Trophoblast cell (in vitro differentiated cells and primary cell): ENCODE data around the gene SMYD3.

Source experiments
- DNase-seq, 2 donors: peaks; one replicate each; pipeline ENCODE4 v3.0.0-alpha.2; 2016
- H2AFZ ChIP-seq: 2 replicates; pipeline ENCODE4 v1.6.1; 2013; ENCODE audit warnings: low read length, moderate library complexity, mild to moderate bottlenecking; ENCODE audit not compliant: insufficient read depth, poor library complexity
- H2AK5ac ChIP-seq: 2 replicates; pipeline ENCODE4 v1.6.1; 2013; ENCODE audit warnings: mild to moderate bottlenecking, low read length
- H2BK120ac ChIP-seq: 2 replicates; pipeline ENCODE4 v1.6.1; 2013; ENCODE audit warnings: low read length, mild to moderate bottlenecking, moderate library complexity; ENCODE audit not compliant: insufficient read depth, poor library complexity
- H2BK12ac ChIP-seq: 2 replicates; pipeline ENCODE4 v1.6.1; 2013; ENCODE audit warnings: mild to moderate bottlenecking, low read length, moderate library complexity
- H2BK5ac ChIP-seq: 2 replicates; pipeline ENCODE4 v1.6.1; 2013; ENCODE audit warnings: low read length, low read depth, moderate library complexity, mild to moderate bottlenecking; ENCODE audit not compliant: poor library complexity
- H3K14ac ChIP-seq: 2 replicates; pipeline ENCODE4 v1.6.1; 2013; ENCODE audit warnings: mild to moderate bottlenecking, low read length
- H3K18ac ChIP-seq: 2 replicates; pipeline ENCODE4 v1.6.1; 2013; ENCODE audit warnings: mild to moderate bottlenecking, low read length
- H3K23ac ChIP-seq: 2 replicates; pipeline ENCODE4 v1.6.1; 2013; ENCODE audit warnings: low read length
- H3K27ac ChIP-seq: 2 replicates; pipeline ENCODE4 v1.5.1; 2013; ENCODE audit warnings: low read depth, mild to moderate bottlenecking, inconsistent platforms, low read length, moderate library complexity
- H3K27me3 ChIP-seq: 2 replicates; pipeline ENCODE4 v1.6.1; 2013; ENCODE audit warnings: inconsistent platforms, mild to moderate bottlenecking, low read length, moderate library complexity; ENCODE audit not compliant: insufficient read depth
- H3K36me3 ChIP-seq, 2 experiments: 1 replicate in 1 of 2; 2 replicates in 1 of 2; pipeline ENCODE4 v1.6.1; 2013; ENCODE audit warnings: low read length in 2 of 2, mild to moderate bottlenecking in 2 of 2, moderate library complexity in 1 of 2; ENCODE audit not compliant: insufficient read depth in 2 of 2, control insufficient read depth in 1 of 2
- H3K4ac ChIP-seq: 2 replicates; pipeline ENCODE4 v1.6.1; 2013; ENCODE audit warnings: low read depth, mild to moderate bottlenecking, low read length, moderate library complexity
- H3K4me1 ChIP-seq, 2 experiments: 1 replicate in 1 of 2; 2 replicates in 1 of 2; pipeline ENCODE4 v1.6.1; 2013; ENCODE audit warnings: low read length in 2 of 2, mild to moderate bottlenecking in 2 of 2, moderate library complexity in 1 of 2; ENCODE audit not compliant: insufficient read depth in 2 of 2, control insufficient read depth in 1 of 2
- H3K4me2 ChIP-seq: 2 replicates; pipeline ENCODE4 v1.6.1; 2013; ENCODE audit warnings: inconsistent platforms, mild to moderate bottlenecking, low read length, moderate library complexity
- H3K4me3 ChIP-seq: 2 replicates; pipeline ENCODE4 v1.5.1; 2013; ENCODE audit warnings: mild to moderate bottlenecking, low read depth, low read length, inconsistent platforms
- H3K79me1 ChIP-seq: one replicate; pipeline ENCODE4 v1.6.1; 2013; ENCODE audit warnings: low read length
- H3K79me2 ChIP-seq: 2 replicates; pipeline ENCODE4 v1.6.1; 2013; ENCODE audit warnings: low read length, mild to moderate bottlenecking; ENCODE audit not compliant: control insufficient read depth, insufficient read depth, poor library complexity
- H3K9ac ChIP-seq: 2 replicates; pipeline ENCODE4 v1.6.1; 2013; ENCODE audit warnings: mild to moderate bottlenecking, low read length
- H3K9me3 ChIP-seq: 2 replicates; pipeline ENCODE4 v1.6.1; 2013; ENCODE audit warnings: low read depth, mild to moderate bottlenecking, control low read depth, inconsistent platforms, low read length; ENCODE audit not compliant: insufficient read depth
- H4K12ac ChIP-seq: 2 replicates; pipeline ENCODE4 v1.6.1; 2013; ENCODE audit warnings: low read depth, mild to moderate bottlenecking, low read length, moderate library complexity
- H4K8ac ChIP-seq: 2 replicates; pipeline ENCODE4 v1.6.1; 2013; ENCODE audit warnings: low read depth, mild to moderate bottlenecking, low read length, moderate library complexity
- H4K91ac ChIP-seq: one replicate; pipeline ENCODE4 v1.6.1; 2013; ENCODE audit warnings: low read depth, mild to moderate bottlenecking, low read length, moderate library complexity
- WGBS: extraction: QIAGEN DNeasy Blood & Tissue Kit; methylation state at CpG from one replicate; pipeline ENCODE4 v1.1.7; 2013; ENCODE audit warnings: missing lambda C conversion rate; ENCODE audit not compliant: insufficient read length, insufficient coverage; ENCODE audit errors: extremely low coverage; 5-methylcytosine and 5-hydroxymethylcytosine counted together

Gene SMYD3

GRCh38 chr1:246169486-246169885 is 337.6 kb downstream of the SMYD3 start:
- no peak for DNase-seq
- H4K12ac ChIP-seq = no peak overlapping the region
- peaks cover 12 to 19% of the 10 kb centered on the region in 2 experiments for H3K4me1 ChIP-seq
- no peak overlapping the region for H3K14ac ChIP-seq
- H3K4me3 ChIP-seq = no peak overlapping the region
- no peak overlapping the region for H4K91ac ChIP-seq
- H2AFZ ChIP-seq = no peak overlapping the region
- H2BK12ac ChIP-seq = no peak overlapping the region
- H3K36me3 ChIP-seq = no peaks in the 10 kb centered on the region
- no peak overlapping the region for H2AK5ac ChIP-seq
- H3K27me3 ChIP-seq = no peaks in the 10 kb centered on the region
- no peaks in the 10 kb centered on the region for H3K79me2 ChIP-seq
- no peak overlapping the region for H3K4ac ChIP-seq
- H3K23ac ChIP-seq = no peak overlapping the region
- H3K9me3 ChIP-seq = no peaks in the 10 kb centered on the region
- no peak overlapping the region for H2BK5ac ChIP-seq
- H3K9ac ChIP-seq = no peak overlapping the region
- no peak overlapping the region for H3K27ac ChIP-seq
- no peak overlapping the region for H2BK120ac ChIP-seq
- no peak overlapping the region for H3K4me2 ChIP-seq
- WGBS = no CpG with 5 or more reads among the region's 8 CpGs
- no peak overlapping the region for H3K18ac ChIP-seq
- peaks cover 7% of the 10 kb centered on the region for H3K79me1 ChIP-seq
- H4K8ac ChIP-seq = no peak overlapping the region

- no peak overlapping the region for H2BK5ac ChIP-seq
- no peak overlapping the region for H3K18ac ChIP-seq
- no peak overlapping the region for H2AK5ac ChIP-seq
- H3K9me3 ChIP-seq = no peaks in the 10 kb centered on the region
- H3K4me2 ChIP-seq = no peak overlapping the region
- H3K4me1 ChIP-seq = peaks cover 14 to 21% of the 10 kb centered on the region in 2 experiments
- H3K79me2 ChIP-seq = no peaks in the 10 kb centered on the region
- no peak overlapping the region for H3K4ac ChIP-seq
- H3K4me3 ChIP-seq = no peak overlapping the region
- no peaks in the 10 kb centered on the region for H3K27me3 ChIP-seq
- H3K79me1 ChIP-seq = peaks cover 9% of the 10 kb centered on the region
- no peak overlapping the region for H4K91ac ChIP-seq
- no CpG with 5 or more reads among the region's 5 CpGs for WGBS
- H2AFZ ChIP-seq = no peak overlapping the region
- no peak overlapping the region for H3K23ac ChIP-seq
- no peak overlapping the region for H4K12ac ChIP-seq
- DNase-seq = no peak
- H3K14ac ChIP-seq = no peak overlapping the region
- H2BK12ac ChIP-seq = no peak overlapping the region
- H3K27ac ChIP-seq = no peak overlapping the region
- no peaks in the 10 kb centered on the region for H3K36me3 ChIP-seq
- H4K8ac ChIP-seq = no peak overlapping the region
- H3K9ac ChIP-seq = no peak overlapping the region
- H2BK120ac ChIP-seq = no peak overlapping the region
Observed at GRCh38 chr1:246169019-246169418, 338.1 kb downstream of the SMYD3 start.

- H3K4me2 ChIP-seq = no peak overlapping the region
- H3K18ac ChIP-seq = peak overlapping the region; percentile 16
- peak overlapping the region; percentile 44 for H2BK12ac ChIP-seq
- peak overlapping the region; percentile 90 for H3K27ac ChIP-seq
- H2AK5ac ChIP-seq = no peak overlapping the region
- H3K36me3 ChIP-seq = no peaks in the 10 kb centered on the region
- no peak for DNase-seq
- H3K4me1 ChIP-seq = peaks cover 14 to 21% of the 10 kb centered on the region in 2 experiments
- H3K9ac ChIP-seq = no peak overlapping the region
- H4K91ac ChIP-seq = peak overlapping the region; percentile 55
- H4K12ac ChIP-seq = no peak overlapping the region
- no peak overlapping the region for H3K23ac ChIP-seq
- H3K9me3 ChIP-seq = no peaks in the 10 kb centered on the region
- H2BK120ac ChIP-seq = peak overlapping the region; percentile 48
- H3K27me3 ChIP-seq = no peaks in the 10 kb centered on the region
- H3K4me3 ChIP-seq = no peak overlapping the region
- peak overlapping the region; percentile 13 for H3K14ac ChIP-seq
- WGBS = no CpG with 5 or more reads among the region's 11 CpGs
- no peak overlapping the region for H2AFZ ChIP-seq
- no peak overlapping the region for H3K4ac ChIP-seq
- no peak overlapping the region for H4K8ac ChIP-seq
- H3K79me2 ChIP-seq = no peaks in the 10 kb centered on the region
- H2BK5ac ChIP-seq = peak overlapping the region; percentile 29
- peaks cover 9% of the 10 kb centered on the region for H3K79me1 ChIP-seq
Observed at GRCh38 chr1:246166841-246167240, 340.2 kb downstream of the SMYD3 start.

- H3K27ac ChIP-seq = peak overlapping the region; percentile 90
- no peak overlapping the region for H4K12ac ChIP-seq
- no peak overlapping the region for H4K8ac ChIP-seq
- H3K27me3 ChIP-seq = no peaks in the 10 kb centered on the region
- no peak overlapping the region for H2AFZ ChIP-seq
- no peaks in the 10 kb centered on the region for H3K36me3 ChIP-seq
- peak overlapping the region; percentile 44 for H2BK120ac ChIP-seq
- no peak overlapping the region for H3K18ac ChIP-seq
- no peak overlapping the region for H3K23ac ChIP-seq
- peak overlapping the region; percentile 5 for H2BK5ac ChIP-seq
- no peak overlapping the region for H2AK5ac ChIP-seq
- H3K4me2 ChIP-seq = peak overlapping the region; percentile 36
- peaks cover 14 to 21% of the 10 kb centered on the region in 2 experiments for H3K4me1 ChIP-seq
- H3K9ac ChIP-seq = no peak overlapping the region
- no peak overlapping the region for H3K4me3 ChIP-seq
- H2BK12ac ChIP-seq = no peak overlapping the region
- no CpG with 5 or more reads among the region's 7 CpGs for WGBS
- no peaks in the 10 kb centered on the region for H3K79me2 ChIP-seq
- H3K14ac ChIP-seq = no peak overlapping the region
- peaks cover 9% of the 10 kb centered on the region for H3K79me1 ChIP-seq
- no peak overlapping the region for H4K91ac ChIP-seq
- peak in 1 of 2 donors; percentile 14 for DNase-seq
- H3K4ac ChIP-seq = no peak overlapping the region
- H3K9me3 ChIP-seq = no peaks in the 10 kb centered on the region
Observed at GRCh38 chr1:246165826-246166709, 341.0 kb downstream of the SMYD3 start.
